HEK293 (cell line): ENCODE results near the gene ZC3H7B.

Experiments
- BCL11B ChIP-seq: fragments of 450-650 bp; formaldehyde crosslinking; IDR thresholded peaks from 2 replicates; pipeline ENCODE4 v1.5.1; 2016; ENCODE audit warnings: low read depth, missing biosample characterization, missing genetic modification characterization
- CTCF ChIP-seq: fragments of 450-650 bp; formaldehyde crosslinking; IDR thresholded peaks from 2 replicates; pipeline ENCODE4 v1.5.1; 2016; ENCODE audit warnings: missing biosample characterization, missing genetic modification characterization
- GLIS2 ChIP-seq: fragments of 450-650 bp; formaldehyde crosslinking; IDR thresholded peaks from 2 replicates; pipeline ENCODE4 v1.5.1; 2016; ENCODE audit warnings: missing biosample characterization, missing genetic modification characterization
- KLF10 ChIP-seq: fragments of 450-650 bp; IDR thresholded peaks from 2 replicates; pipeline ENCODE4 v1.5.1; 2018; ENCODE audit warnings: missing biosample characterization, mild to moderate bottlenecking, missing genetic modification characterization
- KLF7 ChIP-seq: fragments of 450-650 bp; formaldehyde crosslinking; IDR thresholded peaks from 2 replicates; pipeline ENCODE4 v1.5.1; 2016; ENCODE audit warnings: missing biosample characterization, missing genetic modification characterization, borderline replicate concordance
- KLF9 ChIP-seq: fragments of 450-650 bp; formaldehyde crosslinking; IDR thresholded peaks from 2 replicates; pipeline ENCODE4 v1.5.1; 2016; ENCODE audit warnings: missing biosample characterization, missing genetic modification characterization, low read depth
- PRDM10 ChIP-seq: fragments of 450-650 bp; formaldehyde crosslinking; IDR thresholded peaks from 2 replicates; pipeline ENCODE4 v1.5.1; 2016; ENCODE audit warnings: missing biosample characterization, missing genetic modification characterization
- SCRT2 ChIP-seq: fragments of 450-650 bp; formaldehyde crosslinking; IDR thresholded peaks from 2 replicates; pipeline ENCODE4 v1.5.1; 2016; ENCODE audit warnings: missing biosample characterization, missing genetic modification characterization
- SP2 ChIP-seq: fragments of 450-650 bp; formaldehyde crosslinking; IDR thresholded peaks from 2 replicates; pipeline ENCODE4 v1.5.1; 2016; ENCODE audit warnings: missing biosample characterization, missing genetic modification characterization
- SP3 ChIP-seq: fragments of 450-650 bp; formaldehyde crosslinking; IDR thresholded peaks from 2 replicates; pipeline ENCODE4 v1.5.1; 2016; ENCODE audit warnings: missing biosample characterization, missing genetic modification characterization
- YY1 ChIP-seq: fragments of 450-650 bp; formaldehyde crosslinking; IDR thresholded peaks from 2 replicates; pipeline ENCODE4 v1.5.1; 2018; ENCODE audit warnings: missing biosample characterization, missing genetic modification characterization
- ZBTB20 ChIP-seq: fragments of 450-650 bp; formaldehyde crosslinking; IDR thresholded peaks from 2 replicates; pipeline ENCODE4 v1.5.1; 2016; ENCODE audit warnings: missing biosample characterization, missing genetic modification characterization
- ZBTB48 ChIP-seq: fragments of 450-650 bp; formaldehyde crosslinking; IDR thresholded peaks from 2 replicates; pipeline ENCODE4 v1.5.1; 2016; ENCODE audit warnings: missing biosample characterization, missing genetic modification characterization
- ZNF16 ChIP-seq: fragments of 450-650 bp; formaldehyde crosslinking; IDR thresholded peaks from 2 replicates; pipeline ENCODE4 v1.5.1; 2016; ENCODE audit warnings: low read depth, missing biosample characterization, missing genetic modification characterization
- ZNF169 ChIP-seq: fragments of 450-650 bp; formaldehyde crosslinking; IDR thresholded peaks from 2 replicates; pipeline ENCODE4 v1.5.1; 2016; ENCODE audit warnings: missing biosample characterization, missing genetic modification characterization
- ZNF19 ChIP-seq: fragments of 450-650 bp; formaldehyde crosslinking; IDR thresholded peaks from 2 replicates; pipeline ENCODE4; 2016; ENCODE audit warnings: missing biosample characterization, missing genetic modification characterization, low read depth
- ZNF266 ChIP-seq: fragments of 450-650 bp; formaldehyde crosslinking; IDR thresholded peaks from 2 replicates; pipeline ENCODE4 v1.5.1; 2016; ENCODE audit warnings: missing biosample characterization, missing genetic modification characterization, low read depth
- ZNF280D ChIP-seq: fragments of 450-650 bp; formaldehyde crosslinking; IDR thresholded peaks from 2 replicates; pipeline ENCODE4 v1.5.1; 2016; ENCODE audit warnings: missing biosample characterization, missing genetic modification characterization
- ZNF302 ChIP-seq: fragments of 450-650 bp; formaldehyde crosslinking; IDR thresholded peaks from 2 replicates; pipeline ENCODE4 v1.5.1; 2016; ENCODE audit warnings: missing biosample characterization, missing genetic modification characterization, low read depth
- ZNF366 ChIP-seq: fragments of 450-650 bp; formaldehyde crosslinking; conservative IDR thresholded peaks from 2 replicates; pipeline ENCODE4 v1.5.1; 2016; ENCODE audit warnings: missing biosample characterization, missing genetic modification characterization
- ZNF391 ChIP-seq: fragments of 450-650 bp; formaldehyde crosslinking; IDR thresholded peaks from 2 replicates; pipeline ENCODE4 v1.5.1; 2016; ENCODE audit warnings: low read depth, missing biosample characterization, missing genetic modification characterization, borderline replicate concordance
- ZNF416 ChIP-seq: fragments of 450-650 bp; formaldehyde crosslinking; IDR thresholded peaks from 2 replicates; pipeline ENCODE4 v1.5.1; 2016; ENCODE audit warnings: missing biosample characterization, missing genetic modification characterization
- ZNF514 ChIP-seq: fragments of 450-650 bp; formaldehyde crosslinking; IDR thresholded peaks from 2 replicates; pipeline ENCODE4 v1.5.1; 2016; ENCODE audit warnings: missing biosample characterization, missing genetic modification characterization
- ZNF544 ChIP-seq: fragments of 450-650 bp; formaldehyde crosslinking; IDR thresholded peaks from 2 replicates; pipeline ENCODE4 v1.5.0; 2017; ENCODE audit warnings: missing biosample characterization, missing genetic modification characterization
- ZNF560 ChIP-seq: fragments of 450-650 bp; formaldehyde crosslinking; IDR thresholded peaks from 2 replicates; pipeline ENCODE4 v1.5.1; 2017; ENCODE audit warnings: missing biosample characterization, missing genetic modification characterization, borderline replicate concordance
- ZNF629 ChIP-seq: fragments of 450-650 bp; formaldehyde crosslinking; IDR thresholded peaks from 2 replicates; pipeline ENCODE4 v1.5.1; 2017; ENCODE audit warnings: missing biosample characterization, missing genetic modification characterization
- ZNF645 ChIP-seq: fragments of 450-650 bp; formaldehyde crosslinking; IDR thresholded peaks from 2 replicates; pipeline ENCODE4; 2016; ENCODE audit warnings: missing biosample characterization, missing genetic modification characterization
- ZNF704 ChIP-seq: fragments of 450-650 bp; formaldehyde crosslinking; IDR thresholded peaks from 2 replicates; pipeline ENCODE4 v1.5.1; 2016; ENCODE audit warnings: missing biosample characterization, missing genetic modification characterization
- ZNF76 ChIP-seq: fragments of 450-650 bp; formaldehyde crosslinking; IDR thresholded peaks from 2 replicates; pipeline ENCODE4; 2016; ENCODE audit warnings: low read depth, missing biosample characterization, missing genetic modification characterization, borderline replicate concordance

ZC3H7B gene

GRCh38 chr22:41285820-41286638 is 15.3 kb upstream of the ZC3H7B start, which contains the start of gene RANGAP1 (continued):
- TF ChIP-seq ZNF704 (tag by site-specific recombination) (peak; percentile 91), CTCF (peak; percentile 71), ZNF302 (tag by site-specific recombination) (no peak), ZNF16 (tag by site-specific recombination) (no peak), ZNF280D (tag by site-specific recombination) (0 out of 2 replicates have a peak, but pooled peaks have one; percentile 70), YY1 (peak; percentile 80), SCRT2 (tag by site-specific recombination) (peak; percentile 90; the same call in 1 of the 2 replicates), ZNF560 (tag by site-specific recombination) (no peak), KLF10 (tag by site-specific recombination) (peak; percentile 2), ZNF629 (tag by site-specific recombination) (peak; percentile 33; the same call in 1 of the 2 replicates), ZNF19 (tag by site-specific recombination) (no peak), GLIS2 (tag by site-specific recombination) (peak; percentile 90), ZNF169 (tag by site-specific recombination) (no peak), ZNF266 (tag by site-specific recombination) (peak; percentile 99), ZNF366 (0 out of 2 replicates have a peak, but pooled peaks have one; percentile 7), ZNF391 (0 out of 2 replicates have a peak, but pooled peaks have one; percentile 4), ZNF544 (tag by site-specific recombination) (no peak), ZNF76 (tag by site-specific recombination) (peak; percentile 100), SP2 (tag by site-specific recombination) (peak; percentile 90), ZNF645 (tag by site-specific recombination) (no peak), ZNF514 (tag by site-specific recombination) (no peak), BCL11B (tag by site-specific recombination) (peak; percentile 78; the same call in 1 of the 2 replicates), ZBTB20 (tag by site-specific recombination) (peak; percentile 25; the same call in 1 of the 2 replicates), ZNF416 (tag by site-specific recombination) (no peak), KLF7 (tag by site-specific recombination) (peak; percentile 75), KLF9 (peak; percentile 77), SP3 (tag by site-specific recombination) (peak; percentile 94), PRDM10 (tag by site-specific recombination) (peak; percentile 52), ZBTB48 (tag by site-specific recombination) (peak; percentile 75; the same call in 1 of the 2 replicates)
